Measurements from ENCODE around the gene HHAT.

HHAT gene

DNA sequence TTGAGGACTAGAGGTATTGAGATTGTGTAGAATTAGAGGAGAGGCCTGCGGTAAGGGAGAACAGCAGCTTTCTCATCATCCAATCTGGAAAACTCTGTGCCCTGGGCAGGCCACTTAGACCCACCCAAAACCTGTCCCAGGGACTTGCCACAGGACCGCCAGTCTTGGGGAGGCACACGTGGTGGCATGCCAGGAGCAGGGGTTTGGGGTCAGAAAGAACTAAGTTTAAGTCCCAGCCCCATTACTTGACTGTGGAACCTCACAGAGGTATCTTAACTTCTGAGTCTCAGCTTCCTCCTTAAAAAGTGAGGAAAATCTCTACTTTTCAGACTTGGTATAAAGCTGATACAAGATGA lies 356.6 kb downstream of the HHAT start:
- no peak for DNase-seq (ENCODE audit: low read depth)

- no peak for DNase-seq (ENCODE audit: low read depth)
Measured at GRCh38 chr1:210686841-210687240, 358.1 kb downstream of the HHAT start.

- DNase-seq (ENCODE audit: low read depth) = no peak
Measured at GRCh38 chr1:210687582-210688279, 359.0 kb downstream of the HHAT start.

DNA sequence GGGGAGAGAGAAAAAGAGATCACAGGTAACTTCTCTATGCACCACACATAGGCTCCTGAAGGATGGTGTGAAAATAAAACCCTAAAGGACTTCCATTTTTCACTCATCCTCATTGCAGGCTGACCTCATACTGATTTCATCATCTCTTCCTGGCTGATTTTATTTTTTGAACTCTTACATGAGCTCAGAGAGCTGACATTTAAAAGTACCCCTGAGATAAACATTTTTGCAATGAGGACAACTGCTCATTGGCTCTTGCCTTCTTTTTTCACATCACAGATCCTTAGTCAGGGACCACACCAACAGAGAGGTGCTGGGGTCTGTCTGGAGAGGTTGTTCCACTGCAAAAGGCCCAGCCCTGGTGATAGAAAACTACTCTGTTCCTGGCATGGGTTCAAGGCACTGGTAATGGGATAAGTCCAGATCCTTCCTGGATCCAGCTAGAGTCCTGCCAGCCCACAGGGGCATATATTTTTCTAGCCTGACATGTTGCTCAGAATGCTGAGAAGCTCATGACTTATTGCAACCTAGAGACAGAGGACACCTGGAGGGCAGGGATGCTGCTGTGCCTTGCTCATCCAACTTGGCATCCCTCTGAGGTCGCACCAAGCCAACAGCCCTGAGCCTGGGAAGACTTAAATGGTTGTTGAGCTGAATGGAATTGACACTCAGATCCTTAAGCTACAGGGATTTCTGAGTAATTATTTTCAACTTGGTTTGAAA lies 360.0 kb downstream of the HHAT start:
- no peak for DNase-seq (ENCODE audit: low read depth)

- DNase-seq (ENCODE audit: low read depth) = no peak
Measured at GRCh38 chr1:210689826-210690225, 361.1 kb downstream of the HHAT start.

DNA sequence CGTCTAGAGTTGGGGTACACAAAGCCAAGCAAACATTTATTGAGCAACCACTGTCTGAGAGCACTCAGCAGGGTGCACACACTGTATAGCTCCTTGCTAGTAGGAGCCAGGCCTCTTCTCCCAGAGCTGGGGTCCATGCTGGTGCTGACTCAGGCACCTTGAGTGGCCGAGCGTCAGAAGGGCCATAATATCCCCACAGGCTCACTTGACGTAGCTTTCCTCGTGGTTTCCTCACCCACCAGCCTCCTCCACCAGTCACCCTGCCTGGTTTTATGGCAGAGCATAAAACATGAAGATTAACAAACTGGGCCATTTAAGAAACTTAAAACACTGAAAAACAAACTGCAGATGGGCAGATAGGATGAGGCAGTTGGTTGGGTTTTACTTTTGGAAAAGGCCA lies 361.5 kb downstream of the HHAT start:
- no peak for DNase-seq (ENCODE audit: low read depth)

- no peak for DNase-seq (ENCODE audit: low read depth)
Measured at GRCh38 chr1:210691039-210691610, 362.4 kb downstream of the HHAT start.

DNA sequence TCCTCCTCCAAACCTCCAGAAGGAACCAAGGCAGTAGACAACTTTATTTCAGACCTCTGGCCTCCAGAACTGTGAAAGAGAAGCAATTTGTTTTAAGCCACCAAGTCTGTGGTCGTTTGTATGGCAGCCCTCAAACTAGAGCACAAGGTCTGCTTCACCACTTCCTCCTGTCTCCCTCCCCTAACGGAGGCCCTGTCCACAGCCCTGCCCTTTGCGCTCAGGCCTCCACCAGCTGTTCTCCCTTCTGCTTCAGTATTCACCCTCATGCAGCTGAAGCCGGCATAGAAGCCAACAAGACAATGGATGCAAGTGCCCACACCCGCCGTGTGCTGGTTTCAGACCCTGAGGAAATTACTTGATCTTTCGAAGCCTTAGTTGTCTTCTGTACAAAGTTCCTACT lies 364.1 kb downstream of the HHAT start:
- DNase-seq (ENCODE audit: low read depth) = no peak

GRCh38 chr1:210695026-210695425 lies 366.3 kb downstream of the HHAT start:
- no peak for DNase-seq (ENCODE audit: low read depth)

DNA sequence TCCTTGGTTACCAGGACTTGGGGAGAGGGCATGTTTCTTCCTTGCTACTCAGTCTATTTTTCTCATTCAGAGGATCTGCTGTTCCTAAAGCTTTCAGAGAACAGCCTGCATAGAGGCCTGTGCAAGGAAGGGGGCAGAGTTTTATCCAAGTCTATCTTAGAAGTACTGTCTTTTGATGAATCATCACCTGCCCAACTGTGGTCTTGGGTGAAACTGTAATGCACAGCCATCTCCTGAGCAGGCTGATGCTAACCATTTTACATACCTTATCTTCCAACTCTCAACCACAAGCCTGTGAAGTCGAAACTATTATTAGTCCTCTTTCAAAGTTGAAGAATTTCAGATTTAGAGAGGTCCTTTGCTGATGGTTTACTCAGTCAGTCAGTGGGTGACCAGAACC lies 368.0 kb downstream of the HHAT start:
- DNase-seq (ENCODE audit: low read depth) = no peak

DNA sequence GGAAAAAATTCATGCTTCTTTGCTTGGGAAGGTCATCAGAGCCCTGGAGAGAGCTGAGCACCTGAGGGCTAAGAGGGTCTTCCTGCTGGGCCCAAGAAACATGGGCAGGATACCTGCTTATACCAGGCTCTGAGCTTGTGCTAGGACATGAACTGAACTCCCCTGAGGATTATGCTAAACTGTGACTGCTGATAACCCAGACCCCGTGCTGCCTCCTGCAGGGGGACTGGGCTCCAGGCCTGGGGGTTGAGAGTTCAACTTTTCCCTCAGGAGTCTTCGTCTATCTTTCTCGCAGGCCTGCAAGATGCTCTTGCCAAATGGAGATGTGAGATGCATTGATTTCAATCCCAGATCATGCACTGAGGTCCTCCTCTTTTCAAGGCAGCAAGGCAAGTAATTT lies 368.5 kb downstream of the HHAT start:
- DNase-seq (ENCODE audit: low read depth) = no peak

GRCh38 chr1:210698661-210699060 lies 370.0 kb downstream of the HHAT start:
- DNase-seq (ENCODE audit: low read depth) = no peak

GRCh38 chr1:210700083-210700482 lies 371.4 kb downstream of the HHAT start:
- no peak for DNase-seq (ENCODE audit: low read depth)

- DNase-seq (ENCODE audit: low read depth) = no peak
Measured at GRCh38 chr1:210700511-210700910, 371.8 kb downstream of the HHAT start.

DNA sequence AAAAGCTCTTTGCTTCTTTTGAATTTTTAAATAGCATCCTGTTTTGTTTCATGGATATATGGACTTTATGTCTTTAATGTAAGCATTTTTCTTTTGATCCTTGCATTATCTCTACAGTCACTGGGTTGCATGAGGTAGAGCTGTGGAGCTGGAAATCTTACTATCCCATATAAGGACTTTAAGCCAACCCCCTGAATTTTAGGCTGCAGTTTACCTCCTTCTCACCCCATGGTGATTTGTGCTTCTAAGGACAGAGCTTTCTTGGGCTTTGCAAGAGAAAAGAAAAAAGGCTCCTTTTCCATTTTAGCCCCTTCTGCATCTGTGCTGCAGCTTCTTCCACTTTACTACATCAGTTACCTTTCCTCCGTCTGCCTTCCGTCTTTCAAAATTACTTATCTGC lies 373.8 kb downstream of the HHAT start:
- no peak for DNase-seq (ENCODE audit: low read depth)

DNA sequence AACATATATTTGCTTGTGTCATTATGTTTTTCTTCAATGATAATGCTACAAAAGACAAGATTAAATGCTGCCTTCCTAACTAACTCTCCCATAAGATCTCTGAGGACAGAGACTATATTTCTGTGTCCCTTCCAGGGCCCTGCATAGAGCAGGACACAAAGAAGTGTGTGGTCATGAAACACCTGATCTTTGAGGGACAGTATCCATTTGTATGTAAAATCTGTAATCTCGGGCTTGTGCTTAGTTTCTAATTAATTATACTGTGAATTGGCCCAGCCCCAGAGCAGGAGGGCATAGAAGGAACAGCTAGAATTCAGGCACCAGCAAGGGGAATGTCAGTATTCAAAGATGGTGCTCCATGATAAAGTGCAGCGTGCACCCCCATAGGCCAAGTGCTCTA lies 374.9 kb downstream of the HHAT start:
- no peak for DNase-seq (ENCODE audit: low read depth)

- no peak for DNase-seq (ENCODE audit: low read depth)
Measured at GRCh38 chr1:210705086-210705485, 376.4 kb downstream of the HHAT start.

- DNase-seq (ENCODE audit: low read depth) = no peak
Measured at GRCh38 chr1:210706246-210706645, 377.5 kb downstream of the HHAT start.

GRCh38 chr1:210707300-210708240 lies 378.9 kb downstream of the HHAT start:
- no peak for DNase-seq (ENCODE audit: low read depth)

- no peak for DNase-seq (ENCODE audit: low read depth)
Measured at GRCh38 chr1:210709701-210710100, 381.0 kb downstream of the HHAT start.

- no peak for DNase-seq (ENCODE audit: low read depth)
Measured at GRCh38 chr1:210711825-210712612, 383.3 kb downstream of the HHAT start.

- no peak for DNase-seq (ENCODE audit: low read depth)
Measured at GRCh38 chr1:210715072-210715471, 386.4 kb downstream of the HHAT start.

All from T-helper 22 cell (primary cell).